Stomach (tissue), 4 donors: ENCODE measurements around the gene LAMB2.

Experiments
- CTCF ChIP-seq, 7 experiments: fragments of 450-650 bp in 4 of 7; fragments of 200-600 bp in 3 of 7; sonication (generic) in 3 of 7; IDR thresholded peaks; one replicate each; pipeline ENCODE4 v1.5.1; 2016 to 2019; ENCODE audit warnings: antibody characterized with exemption in 7 of 7, control low read depth in 2 of 7, mild to moderate bottlenecking in 1 of 7
- POLR2A ChIP-seq, 4 donors: fragments of 450-650 bp; IDR thresholded peaks; one replicate each; pipeline ENCODE4 v1.6.1; 2016; ENCODE audit warnings: antibody characterized with exemption in 4 of 4, control low read depth in 2 of 4, mild to moderate bottlenecking in 1 of 4, moderate library complexity in 1 of 4

- no peak for TF ChIP-seq CTCF (IDR thresholded peaks at IDR 0.05)
- TF ChIP-seq POLR2A (IDR thresholded peaks at IDR 0.05): no peak
Measured at GRCh38 chr3:49122022-49122421, 10.8 kb downstream of the LAMB2 start.
